Endothelial cell (in vitro differentiated cells): ENCODE results near the gene GRM3. TPM values are rescaled to one million over a fixed set of nuclear protein-coding genes. Genes with fewer than 3 reads are reported as not detected.
A peak's percentile ranks its signal among the peaks of the same experiment; 100 is the strongest.

Experiments
- DNase-seq: peaks from one replicate; pipeline ENCODE4 v3.0.0; 2021; ENCODE audit warnings: low spot score
- H3K27ac Mint-ChIP-seq: one replicate; pipeline ENCODE4 v1.8.0; 2021; ENCODE audit warnings: mixed read lengths, inconsistent platforms; ENCODE audit not compliant: unreplicated experiment
- H3K27me3 Mint-ChIP-seq: one replicate; pipeline ENCODE4 v1.8.0; 2021; ENCODE audit warnings: mild to moderate bottlenecking, moderate library complexity, mixed read lengths, inconsistent platforms; ENCODE audit not compliant: unreplicated experiment
- H3K36me3 Mint-ChIP-seq: one replicate; pipeline ENCODE4 v1.8.0; 2021; ENCODE audit warnings: mild to moderate bottlenecking, low read depth, mixed read lengths, inconsistent platforms; ENCODE audit not compliant: unreplicated experiment
- H3K4me1 Mint-ChIP-seq: one replicate; pipeline ENCODE4 v1.8.0; 2021; ENCODE audit warnings: mild to moderate bottlenecking, mixed read lengths, inconsistent platforms; ENCODE audit not compliant: unreplicated experiment
- H3K4me3 Mint-ChIP-seq: one replicate; pipeline ENCODE4 v1.8.0; 2021; ENCODE audit warnings: mild to moderate bottlenecking, mixed read lengths, inconsistent platforms; ENCODE audit not compliant: unreplicated experiment
- H3K9me3 Mint-ChIP-seq: one replicate; pipeline ENCODE4 v1.8.0; 2021; ENCODE audit warnings: mixed read lengths, inconsistent platforms; ENCODE audit not compliant: unreplicated experiment
- total RNA-seq: library from RNA; stranded (reverse); fragmentation: NEBNext Ultra II Directional; extraction: Animal tissue kit (Norgen Biotek cat#: 25700); gene quantifications from one replicate; pipeline ENCODE4 v1.2.1, GENCODE V29; 2021; ENCODE audit not compliant: unreplicated experiment
- TF ChIP-seq, protein P1 (sequence below): fragments of 200-600 bp; sonication (generic); IDR thresholded peaks from one replicate; pipeline ENCODE4 v1.5.0; 2021; ENCODE audit warnings: antibody characterized with exemption; ENCODE audit not compliant: unreplicated experiment

GRM3 gene
- total RNA-seq, 1 donor from 2014 or later, result not detected

DNA sequence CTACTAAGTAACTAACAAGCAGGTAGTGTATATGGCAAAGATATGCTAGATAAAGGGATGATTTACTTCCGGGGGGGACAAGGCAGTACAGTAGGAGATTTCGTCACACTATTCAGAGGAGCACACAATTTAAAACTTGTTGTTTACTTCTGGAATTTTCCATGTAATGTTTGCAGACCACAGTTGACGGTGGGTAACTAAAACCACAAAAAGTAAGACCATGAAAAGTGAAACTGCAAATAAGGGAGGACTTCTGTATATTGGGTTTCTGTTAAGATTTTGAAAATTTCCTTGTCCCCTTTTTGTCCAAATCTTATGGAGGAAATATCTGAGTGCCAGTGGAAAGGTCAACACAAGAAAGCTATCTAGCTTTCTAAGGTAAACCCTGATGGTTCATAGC lies 245.8 kb downstream of the GRM3 start:
- Mint-ChIP-seq H3K4me3 (no peak overlapping the region), H3K4me1 (peaks cover 3% of the 10 kb centered on the region), H3K27ac (no peak overlapping the region), H3K27me3 (no peaks in the 10 kb centered on the region), H3K36me3 (peaks cover 12% of the 10 kb centered on the region), H3K9me3 (no peaks in the 10 kb centered on the region)
- TF ChIP-seq, protein P1, sequence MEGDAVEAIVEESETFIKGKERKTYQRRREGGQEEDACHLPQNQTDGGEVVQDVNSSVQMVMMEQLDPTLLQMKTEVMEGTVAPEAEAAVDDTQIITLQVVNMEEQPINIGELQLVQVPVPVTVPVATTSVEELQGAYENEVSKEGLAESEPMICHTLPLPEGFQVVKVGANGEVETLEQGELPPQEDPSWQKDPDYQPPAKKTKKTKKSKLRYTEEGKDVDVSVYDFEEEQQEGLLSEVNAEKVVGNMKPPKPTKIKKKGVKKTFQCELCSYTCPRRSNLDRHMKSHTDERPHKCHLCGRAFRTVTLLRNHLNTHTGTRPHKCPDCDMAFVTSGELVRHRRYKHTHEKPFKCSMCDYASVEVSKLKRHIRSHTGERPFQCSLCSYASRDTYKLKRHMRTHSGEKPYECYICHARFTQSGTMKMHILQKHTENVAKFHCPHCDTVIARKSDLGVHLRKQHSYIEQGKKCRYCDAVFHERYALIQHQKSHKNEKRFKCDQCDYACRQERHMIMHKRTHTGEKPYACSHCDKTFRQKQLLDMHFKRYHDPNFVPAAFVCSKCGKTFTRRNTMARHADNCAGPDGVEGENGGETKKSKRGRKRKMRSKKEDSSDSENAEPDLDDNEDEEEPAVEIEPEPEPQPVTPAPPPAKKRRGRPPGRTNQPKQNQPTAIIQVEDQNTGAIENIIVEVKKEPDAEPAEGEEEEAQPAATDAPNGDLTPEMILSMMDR, result no peak
- no peak for DNase-seq

DNA sequence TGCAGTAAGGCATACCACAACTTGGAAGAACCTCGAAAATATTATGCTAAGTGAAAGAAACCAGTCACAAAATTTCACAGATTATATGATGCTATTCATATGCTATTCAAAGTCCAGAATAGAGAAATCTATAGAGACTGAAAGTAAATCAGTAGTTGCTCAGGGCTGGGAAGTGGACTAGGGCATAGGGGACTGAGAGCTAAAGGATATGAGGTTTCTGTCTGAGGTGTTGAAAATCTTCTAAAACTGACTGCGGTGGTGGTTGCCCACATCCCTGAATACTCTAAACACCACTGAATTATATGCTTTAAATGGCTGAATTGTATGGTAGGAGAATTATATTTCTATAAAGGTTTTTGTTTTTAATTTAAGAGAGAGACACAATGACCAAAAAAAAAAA lies 254.5 kb downstream of the GRM3 start:
- TF ChIP-seq, protein P1, result no peak
- Mint-ChIP-seq H3K27ac (no peak overlapping the region), H3K27me3 (no peaks in the 10 kb centered on the region), H3K4me3 (no peak overlapping the region), H3K9me3 (no peaks in the 10 kb centered on the region), H3K36me3 (no peaks in the 10 kb centered on the region), H3K4me1 (no peaks in the 10 kb centered on the region)
- no peak for DNase-seq

DNA sequence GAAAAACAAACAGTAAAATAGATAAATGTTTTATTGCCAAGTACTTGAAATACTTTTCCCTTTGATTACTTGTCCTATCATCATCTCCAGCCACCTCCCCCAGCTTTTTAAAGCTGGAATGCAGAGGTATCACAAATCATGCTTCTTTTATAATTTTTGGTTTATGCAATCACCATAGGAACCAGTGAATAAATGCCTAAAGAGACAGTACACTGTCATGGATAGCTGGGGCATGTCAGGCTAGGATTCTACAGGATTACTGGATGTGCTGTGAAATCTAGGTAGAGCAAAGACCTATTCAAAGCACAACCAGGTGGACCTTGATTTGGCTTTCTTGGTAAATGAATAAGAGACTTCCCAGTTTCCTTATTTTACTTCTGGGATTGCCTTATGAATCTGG lies 257.2 kb downstream of the GRM3 start:
- Mint-ChIP-seq H3K27me3 (no peaks in the 10 kb centered on the region), H3K4me3 (no peak overlapping the region), H3K36me3 (no peaks in the 10 kb centered on the region), H3K9me3 (no peaks in the 10 kb centered on the region), H3K27ac (no peak overlapping the region), H3K4me1 (no peaks in the 10 kb centered on the region)
- no peak for DNase-seq
- TF ChIP-seq, protein P1, result no peak

GRCh38 chr7:86904949-86905834 lies 261.5 kb downstream of the GRM3 start:
- Mint-ChIP-seq H3K4me1 (no peaks in the 10 kb centered on the region), H3K9me3 (no peaks in the 10 kb centered on the region)

DNA sequence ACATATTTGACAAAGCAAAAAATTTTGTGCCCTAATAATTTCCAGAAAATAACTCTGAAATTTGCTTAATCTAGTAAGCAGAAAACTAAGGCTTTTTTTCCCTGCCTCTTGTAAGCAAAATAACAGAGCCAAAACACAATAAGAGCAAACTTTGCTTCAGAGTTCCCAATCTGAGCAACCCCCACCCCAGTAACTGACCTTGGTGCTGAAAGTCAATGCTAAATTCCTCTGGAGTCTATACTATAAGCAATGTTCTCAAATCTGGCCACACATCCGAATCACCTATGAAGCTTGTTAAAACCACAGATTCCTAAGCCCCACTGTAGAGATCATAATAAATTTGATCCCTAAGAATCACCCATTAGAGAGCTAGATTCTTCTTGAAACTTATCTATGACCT lies 265.2 kb downstream of the GRM3 start:
- no peaks in the 10 kb centered on the region for H3K27me3 Mint-ChIP-seq
- H3K36me3 Mint-ChIP-seq, result no peaks in the 10 kb centered on the region

More at GRCh38 chr7:86904949-86905834, 261.5 kb downstream of the GRM3 start:
- TF ChIP-seq, protein P1, result peak; percentile 35
- Mint-ChIP-seq H3K27me3 (no peaks in the 10 kb centered on the region), H3K27ac (no peak overlapping the region), H3K36me3 (no peaks in the 10 kb centered on the region), H3K4me3 (no peak overlapping the region)
- DNase-seq, result peak; percentile 32

More for the DNA sequence above, 265.2 kb downstream of the GRM3 start:
- DNase-seq, result peak; percentile 33
- no peak overlapping the region for H3K4me3 Mint-ChIP-seq
- peaks cover 6% of the 10 kb centered on the region for H3K4me1 Mint-ChIP-seq
- no peak overlapping the region for H3K27ac Mint-ChIP-seq
- TF ChIP-seq, protein P1, result no peak
- no peaks in the 10 kb centered on the region for H3K9me3 Mint-ChIP-seq
